ENCODE results near the gene ROBO1.

ROBO1 gene

GRCh38 chr3:79148786-79149185, 619.0 kb downstream of the ROBO1 start:
- DNase-seq: no peak

GRCh38 chr3:79146024-79146423, 621.8 kb downstream of the ROBO1 start:
- DNase-seq: no peak

GRCh38 chr3:79140708-79141107, 627.1 kb downstream of the ROBO1 start:
- no peak for DNase-seq

GRCh38 chr3:79139395-79140068, 628.3 kb downstream of the ROBO1 start:
- no peak for DNase-seq

- no peak for DNase-seq
These were observed 642.3 kb downstream of the ROBO1 start for GRCh38 chr3:79125313-79125984.

GRCh38 chr3:79115458-79115857, 652.3 kb downstream of the ROBO1 start:
- no peak for DNase-seq

GRCh38 chr3:79113876-79114275, 653.9 kb downstream of the ROBO1 start:
- no peak for DNase-seq

GRCh38 chr3:79111375-79112052, 656.3 kb downstream of the ROBO1 start:
- DNase-seq: no peak

GRCh38 chr3:79109754-79110153, 658.0 kb downstream of the ROBO1 start:
- DNase-seq: no peak

GRCh38 chr3:79103307-79103706, 664.5 kb downstream of the ROBO1 start:
- no peak for DNase-seq

GRCh38 chr3:79097964-79098660, 669.7 kb downstream of the ROBO1 start:
- no peak for DNase-seq

- DNase-seq: no peak
These were observed 673.1 kb downstream of the ROBO1 start for GRCh38 chr3:79094654-79095053.

GRCh38 chr3:79086514-79086913, 681.3 kb downstream of the ROBO1 start:
- DNase-seq: peak; percentile 44

GRCh38 chr3:79085171-79085570, 682.6 kb downstream of the ROBO1 start:
- no peak for DNase-seq

GRCh38 chr3:79081335-79081734, 686.5 kb downstream of the ROBO1 start:
- no peak for DNase-seq

- no peak for DNase-seq
These were observed 693.2 kb downstream of the ROBO1 start for GRCh38 chr3:79074558-79074957.

- DNase-seq: no peak
These were observed 700.1 kb downstream of the ROBO1 start for GRCh38 chr3:79067734-79068133.

GRCh38 chr3:79066481-79066880, 701.3 kb downstream of the ROBO1 start:
- DNase-seq: no peak

- DNase-seq: no peak
These were observed 704.2 kb downstream of the ROBO1 start for GRCh38 chr3:79063624-79064023.

- DNase-seq: no peak
These were observed 710.0 kb downstream of the ROBO1 start for GRCh38 chr3:79057756-79058155.

GRCh38 chr3:79056498-79056897, 711.3 kb downstream of the ROBO1 start:
- DNase-seq: peak; percentile 61

GRCh38 chr3:79052054-79052681, 715.6 kb downstream of the ROBO1 start:
- no peak for DNase-seq

- no peak for DNase-seq
These were observed 720.2 kb downstream of the ROBO1 start for GRCh38 chr3:79047581-79047980.

Measured in NCI-H2227 treated with DMSO at 0.1 percent for 48 hours (cell line).